ENCODE measurements around the gene CYTH2.

CYTH2 gene

GRCh38 chr19:48498595-48499311 is 29.6 kb downstream of the CYTH2 start:
- Histone ChIP-seq H3K36me3 (ENCODE audit: control insufficient read depth in 2 of 2, insufficient read depth in 1 of 2, low read length in 2 of 2) (no peaks in the 10 kb centered on the region), H3K4me3 (ENCODE audit: low read depth, low read length) (no peak overlapping the region), H3K4me1 (ENCODE audit: control insufficient read depth, insufficient read depth, low read length) (peaks cover 3% of the 10 kb centered on the region; the same call in 1 of the 2 replicates), H3K27ac (ENCODE audit: extremely low read depth, low read depth, low read length) (no peak overlapping the region), H3K9me3 (ENCODE audit: control insufficient read depth, insufficient read depth, low read depth, low read length) (no peaks in the 10 kb centered on the region)
- CTCF ChIA-PET: interaction anchor here (0.6 kb wide), 1 partner anchor 432 kb away, joined by 3 read pairs; no protein-coding TSS in a partner anchor
- TF ChIP-seq, protein P1, sequence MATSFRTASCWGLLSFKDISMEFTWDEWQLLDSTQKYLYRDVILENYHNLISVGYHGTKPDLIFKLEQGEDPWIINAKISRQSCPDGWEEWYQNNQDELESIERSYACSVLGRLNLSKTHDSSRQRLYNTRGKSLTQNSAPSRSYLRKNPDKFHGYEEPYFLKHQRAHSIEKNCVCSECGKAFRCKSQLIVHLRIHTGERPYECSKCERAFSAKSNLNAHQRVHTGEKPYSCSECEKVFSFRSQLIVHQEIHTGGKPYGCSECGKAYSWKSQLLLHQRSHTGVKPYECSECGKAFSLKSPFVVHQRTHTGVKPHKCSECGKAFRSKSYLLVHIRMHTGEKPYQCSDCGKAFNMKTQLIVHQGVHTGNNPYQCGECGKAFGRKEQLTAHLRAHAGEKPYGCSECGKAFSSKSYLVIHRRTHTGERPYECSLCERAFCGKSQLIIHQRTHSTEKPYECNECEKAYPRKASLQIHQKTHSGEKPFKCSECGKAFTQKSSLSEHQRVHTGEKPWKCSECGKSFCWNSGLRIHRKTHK (tag by site-specific recombination; IDR thresholded peaks at IDR 0.05): no peak
- TF ChIP-seq GFI1B (tag by site-specific recombination; IDR thresholded peaks at IDR 0.05) (no peak), GLIS2 (tag by site-specific recombination; IDR thresholded peaks at IDR 0.05) (peak; percentile 27; the same call in 1 of the 2 replicates), OSR2 (tag by site-specific recombination; IDR thresholded peaks at IDR 0.05) (no peak), ZNF140 (tag by site-specific recombination; IDR thresholded peaks at IDR 0.05) (no peak), ZNF548 (tag by site-specific recombination; IDR thresholded peaks at IDR 0.05) (no peak), ZNF16 (tag by site-specific recombination; IDR thresholded peaks at IDR 0.05; ENCODE audit: low read depth) (no peak)
- POLR2A ChIA-PET: no interaction called here

DNA sequence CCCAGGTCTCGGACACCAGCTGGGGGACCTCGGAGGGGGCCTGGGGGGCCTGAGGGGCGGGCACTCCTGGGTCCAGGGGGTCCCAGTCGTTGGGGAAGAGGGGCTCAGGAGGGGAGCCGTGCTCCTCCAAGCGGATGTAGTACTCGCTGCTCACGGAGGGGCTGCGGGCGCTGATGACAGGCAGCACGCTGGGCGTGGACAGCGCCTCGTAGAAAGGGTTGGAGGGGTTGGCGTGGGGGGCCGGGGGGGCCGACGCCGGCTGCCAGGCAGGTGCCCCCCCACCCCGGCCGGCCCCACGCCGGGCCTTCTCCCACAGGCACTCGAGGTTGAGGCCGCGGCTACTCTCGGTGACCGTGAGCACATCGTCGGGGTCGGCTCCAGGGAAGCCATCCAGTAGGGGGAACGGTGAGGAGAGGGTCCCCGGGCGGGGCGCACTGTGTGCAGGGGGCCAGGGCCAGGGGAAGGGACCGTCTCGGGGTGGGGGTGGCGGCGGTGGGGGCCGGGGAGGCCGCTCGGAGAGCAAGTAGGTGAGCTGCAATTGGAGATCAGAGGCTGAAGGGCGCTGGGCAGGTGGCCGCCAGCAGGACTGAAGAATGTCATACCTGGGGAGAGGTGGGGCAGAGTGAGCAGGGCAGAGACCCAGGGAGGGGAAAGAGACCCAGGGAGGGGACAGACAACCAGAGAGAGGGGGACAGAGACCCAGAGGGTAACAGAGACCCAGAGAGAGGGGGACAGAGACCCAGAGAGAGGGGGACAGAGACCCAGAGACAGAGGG is 30.3 kb downstream of the CYTH2 start:
- ChIA-PET POLR2A (no interaction called here), CTCF (interaction anchor here (0.6 to 1.8 kb wide), 2 partner anchors 10 to 433 kb away, joined by 3 to 9 read pairs; no protein-coding TSS in a partner anchor)
- Histone ChIP-seq H3K36me3 (ENCODE audit: control insufficient read depth in 2 of 2, insufficient read depth in 1 of 2, low read length in 2 of 2) (no peaks in the 10 kb centered on the region), H3K27ac (ENCODE audit: extremely low read depth, low read depth, low read length) (no peak overlapping the region), H3K4me3 (ENCODE audit: low read depth, low read length) (no peak overlapping the region), H3K9me3 (ENCODE audit: control insufficient read depth, insufficient read depth, low read depth, low read length) (no peaks in the 10 kb centered on the region), H3K4me1 (ENCODE audit: control insufficient read depth, insufficient read depth, low read length) (peaks cover 3% of the 10 kb centered on the region; the same call in 1 of the 2 replicates)
- TF ChIP-seq SCRT2 (tag by site-specific recombination; IDR thresholded peaks at IDR 0.05) (no peak), ZNF311 (tag by site-specific recombination; IDR thresholded peaks at IDR 0.05; ENCODE audit: borderline replicate concordance) (no peak), ZNF132 (tag by site-specific recombination; IDR thresholded peaks at IDR 0.05; ENCODE audit: borderline replicate concordance) (no peak), ZNF677 (tag by site-specific recombination; IDR thresholded peaks at IDR 0.05) (no peak), ZNF555 (tag by site-specific recombination; conservative IDR thresholded peaks at IDR 0.05) (no peak), ZNF544 (tag by site-specific recombination; IDR thresholded peaks at IDR 0.05) (no peak)
- TF ChIP-seq, protein P2, sequence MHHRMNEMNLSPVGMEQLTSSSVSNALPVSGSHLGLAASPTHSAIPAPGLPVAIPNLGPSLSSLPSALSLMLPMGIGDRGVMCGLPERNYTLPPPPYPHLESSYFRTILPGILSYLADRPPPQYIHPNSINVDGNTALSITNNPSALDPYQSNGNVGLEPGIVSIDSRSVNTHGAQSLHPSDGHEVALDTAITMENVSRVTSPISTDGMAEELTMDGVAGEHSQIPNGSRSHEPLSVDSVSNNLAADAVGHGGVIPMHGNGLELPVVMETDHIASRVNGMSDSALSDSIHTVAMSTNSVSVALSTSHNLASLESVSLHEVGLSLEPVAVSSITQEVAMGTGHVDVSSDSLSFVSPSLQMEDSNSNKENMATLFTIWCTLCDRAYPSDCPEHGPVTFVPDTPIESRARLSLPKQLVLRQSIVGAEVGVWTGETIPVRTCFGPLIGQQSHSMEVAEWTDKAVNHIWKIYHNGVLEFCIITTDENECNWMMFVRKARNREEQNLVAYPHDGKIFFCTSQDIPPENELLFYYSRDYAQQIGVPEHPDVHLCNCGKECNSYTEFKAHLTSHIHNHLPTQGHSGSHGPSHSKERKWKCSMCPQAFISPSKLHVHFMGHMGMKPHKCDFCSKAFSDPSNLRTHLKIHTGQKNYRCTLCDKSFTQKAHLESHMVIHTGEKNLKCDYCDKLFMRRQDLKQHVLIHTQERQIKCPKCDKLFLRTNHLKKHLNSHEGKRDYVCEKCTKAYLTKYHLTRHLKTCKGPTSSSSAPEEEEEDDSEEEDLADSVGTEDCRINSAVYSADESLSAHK (tag by site-specific recombination; IDR thresholded peaks at IDR 0.05): no peak
- TF ChIP-seq, protein P3, sequence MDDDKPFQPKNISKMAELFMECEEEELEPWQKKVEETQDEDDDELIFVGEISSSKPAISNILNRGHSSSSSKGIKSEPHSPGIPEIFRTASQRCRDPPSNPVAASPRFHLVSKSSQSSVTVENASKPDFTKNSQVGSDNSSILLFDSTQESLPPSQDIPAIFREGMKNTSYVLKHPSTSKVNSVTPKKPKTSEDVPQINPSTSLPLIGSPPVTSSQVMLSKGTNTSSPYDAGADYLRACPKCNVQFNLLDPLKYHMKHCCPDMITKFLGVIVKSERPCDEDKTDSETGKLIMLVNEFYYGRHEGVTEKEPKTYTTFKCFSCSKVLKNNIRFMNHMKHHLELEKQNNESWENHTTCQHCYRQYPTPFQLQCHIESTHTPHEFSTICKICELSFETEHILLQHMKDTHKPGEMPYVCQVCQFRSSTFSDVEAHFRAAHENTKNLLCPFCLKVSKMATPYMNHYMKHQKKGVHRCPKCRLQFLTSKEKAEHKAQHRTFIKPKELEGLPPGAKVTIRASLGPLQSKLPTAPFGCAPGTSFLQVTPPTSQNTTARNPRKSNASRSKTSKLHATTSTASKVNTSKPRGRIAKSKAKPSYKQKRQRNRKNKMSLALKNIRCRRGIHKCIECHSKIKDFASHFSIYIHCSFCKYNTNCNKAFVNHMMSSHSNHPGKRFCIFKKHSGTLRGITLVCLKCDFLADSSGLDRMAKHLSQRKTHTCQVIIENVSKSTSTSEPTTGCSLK (tag by site-specific recombination; IDR thresholded peaks at IDR 0.05): no peak

Measured in HEK293 (cell line).